Gastroesophageal sphincter (tissue), 4 donors: ENCODE data around the gene DKK1. TPM values are rescaled to one million over a fixed set of nuclear protein-coding genes. Genes with fewer than 3 reads are reported as not detected.

Source experiments
- ATAC-seq: fragments of 150-250 bp; one replicate; pipeline ENCODE4 v1.9.1; 2016; ENCODE audit warnings: mild to moderate bottlenecking, moderate library complexity
- H3K27ac ChIP-seq, 4 donors: fragments of 200-600 bp; sonication (generic) in 3 of 4; 1 replicate in 3 of 4; 2 replicates in 1 of 4; pipeline ENCODE4 v1.5.1; 2016 to 2019
- H3K27me3 ChIP-seq: fragments of 200-600 bp; sonication (generic); one replicate; pipeline ENCODE4 v1.5.1; 2019
- H3K36me3 ChIP-seq, 2 donors: fragments of 200-600 bp; sonication (generic); one replicate each; pipeline ENCODE4 v1.5.1; 2019; ENCODE audit warnings: control low read depth in 1 of 2
- H3K4me1 ChIP-seq, 3 donors: fragments of 200-600 bp; sonication (generic); 1 replicate in 2 of 3; 2 replicates in 1 of 3; pipeline ENCODE4 v1.5.1; 2016 to 2019; ENCODE audit warnings: control low read depth in 2 of 3
- H3K4me3 ChIP-seq, 2 donors: fragments of 200-600 bp; sonication (generic); one replicate each; pipeline ENCODE4 v1.5.1; 2019; ENCODE audit warnings: mild to moderate bottlenecking in 1 of 2, moderate library complexity in 1 of 2
- H3K9me3 ChIP-seq, 3 donors: fragments of 200-600 bp; sonication (generic); one replicate each; pipeline ENCODE4 v1.5.1; 2017 to 2019; ENCODE audit warnings: control low read depth in 2 of 3
- EP300 ChIP-seq: sonication (generic); formaldehyde crosslinking; IDR thresholded peaks from one replicate; pipeline ENCODE4 v1.6.1; 2017; ENCODE audit warnings: antibody characterized with exemption, mild to moderate bottlenecking
- POLR2A ChIP-seq, 2 donors: fragments of 450-650 bp; IDR thresholded peaks; one replicate each; pipeline ENCODE4 v1.6.1; 2017; ENCODE audit warnings: antibody characterized with exemption in 2 of 2, mild to moderate bottlenecking in 2 of 2, moderate library complexity in 1 of 2
- POLR2AphosphoS5 ChIP-seq: sonication (generic); formaldehyde crosslinking; IDR thresholded peaks from one replicate; pipeline ENCODE4 v1.6.1; 2017; ENCODE audit warnings: antibody characterized with exemption
- WGBS, 2 donors: methylation state at CpG; one replicate each; pipeline ENCODE4 v1.1.5; 2018; ENCODE audit warnings: low coverage in 1 of 2; 5-methylcytosine and 5-hydroxymethylcytosine counted together
- total RNA-seq, 4 donors: library from RNA; depleted of rRNA; stranded (reverse); fragments of >200 nt; gene quantifications; one replicate each; pipeline ENCODE4 v1.1.0, GENCODE V29; 2016
- TF ChIP-seq, protein P1 (sequence below), 4 experiments: fragments of 200-600 bp in 2 of 4; fragments of 450-650 bp in 2 of 4; sonication (generic) in 1 of 4; IDR thresholded peaks; one replicate each; pipeline ENCODE4 v1.5.1; 2017 to 2019; ENCODE audit warnings: antibody characterized with exemption in 4 of 4, mild to moderate bottlenecking in 2 of 4, moderate library complexity in 2 of 4

Gene DKK1, protein sequence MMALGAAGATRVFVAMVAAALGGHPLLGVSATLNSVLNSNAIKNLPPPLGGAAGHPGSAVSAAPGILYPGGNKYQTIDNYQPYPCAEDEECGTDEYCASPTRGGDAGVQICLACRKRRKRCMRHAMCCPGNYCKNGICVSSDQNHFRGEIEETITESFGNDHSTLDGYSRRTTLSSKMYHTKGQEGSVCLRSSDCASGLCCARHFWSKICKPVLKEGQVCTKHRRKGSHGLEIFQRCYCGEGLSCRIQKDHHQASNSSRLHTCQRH
- 1 to 10 TPM in 2 of 4 donors, not detected in 2; 3.1 to 7.5 TPM for total RNA-seq

DNA sequence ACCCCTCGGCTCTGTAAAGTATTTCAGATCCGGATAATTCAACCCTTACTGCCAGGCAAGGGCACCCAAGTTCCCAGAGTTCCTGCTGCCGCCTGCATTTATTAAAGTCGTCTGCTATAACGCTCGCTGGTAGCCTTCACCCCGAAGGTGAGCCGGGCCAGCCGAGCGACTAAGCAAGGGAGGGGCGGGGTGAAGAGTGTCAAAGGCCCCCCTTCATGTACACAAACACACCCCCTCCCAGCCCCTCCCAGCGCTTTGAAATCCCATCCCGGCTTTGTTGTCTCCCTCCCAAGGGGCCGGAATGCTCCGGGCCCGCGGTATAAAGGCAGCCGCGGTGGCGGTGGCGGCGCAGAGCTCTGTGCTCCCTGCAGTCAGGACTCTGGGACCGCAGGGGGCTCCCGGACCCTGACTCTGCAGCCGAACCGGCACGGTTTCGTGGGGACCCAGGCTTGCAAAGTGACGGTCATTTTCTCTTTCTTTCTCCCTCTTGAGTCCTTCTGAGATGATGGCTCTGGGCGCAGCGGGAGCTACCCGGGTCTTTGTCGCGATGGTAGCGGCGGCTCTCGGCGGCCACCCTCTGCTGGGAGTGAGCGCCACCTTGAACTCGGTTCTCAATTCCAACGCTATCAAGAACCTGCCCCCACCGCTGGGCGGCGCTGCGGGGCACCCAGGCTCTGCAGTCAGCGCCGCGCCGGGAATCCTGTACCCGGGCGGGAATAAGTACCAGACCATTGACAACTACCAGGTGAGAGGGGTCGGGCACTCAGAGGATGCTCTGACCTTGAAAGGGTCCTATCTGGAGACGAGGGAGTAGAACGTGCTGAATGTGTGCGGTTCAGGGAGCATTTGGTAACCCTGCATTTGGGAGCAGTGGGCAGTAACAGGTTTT is at the start of gene DKK1:
TSS of gene DKK1 (plus strand) at position 349 of the 889 bp plus-strand sequence. CDS start at position 503, 154 bp downstream.
- Histone ChIP-seq H3K27me3 (peaks cover 60% of the 10 kb centered on the region), H3K36me3 (no peaks in the 10 kb centered on the region), H3K4me1 (peaks cover 0 to 24% (median 13%) of the 10 kb centered on the region in 3 donors), H3K27ac (no peak within 1 kb of the TSS), H3K9me3 (no peaks in the 10 kb centered on the region), H3K4me3 (peak within 1 kb of the TSS; percentile 24 to 51)
- no peak for TF ChIP-seq POLR2AphosphoS5
- no peak for TF ChIP-seq POLR2A (IDR thresholded peaks at IDR 0.05)
- TF ChIP-seq EP300, result no peak
- TF ChIP-seq, protein P1, sequence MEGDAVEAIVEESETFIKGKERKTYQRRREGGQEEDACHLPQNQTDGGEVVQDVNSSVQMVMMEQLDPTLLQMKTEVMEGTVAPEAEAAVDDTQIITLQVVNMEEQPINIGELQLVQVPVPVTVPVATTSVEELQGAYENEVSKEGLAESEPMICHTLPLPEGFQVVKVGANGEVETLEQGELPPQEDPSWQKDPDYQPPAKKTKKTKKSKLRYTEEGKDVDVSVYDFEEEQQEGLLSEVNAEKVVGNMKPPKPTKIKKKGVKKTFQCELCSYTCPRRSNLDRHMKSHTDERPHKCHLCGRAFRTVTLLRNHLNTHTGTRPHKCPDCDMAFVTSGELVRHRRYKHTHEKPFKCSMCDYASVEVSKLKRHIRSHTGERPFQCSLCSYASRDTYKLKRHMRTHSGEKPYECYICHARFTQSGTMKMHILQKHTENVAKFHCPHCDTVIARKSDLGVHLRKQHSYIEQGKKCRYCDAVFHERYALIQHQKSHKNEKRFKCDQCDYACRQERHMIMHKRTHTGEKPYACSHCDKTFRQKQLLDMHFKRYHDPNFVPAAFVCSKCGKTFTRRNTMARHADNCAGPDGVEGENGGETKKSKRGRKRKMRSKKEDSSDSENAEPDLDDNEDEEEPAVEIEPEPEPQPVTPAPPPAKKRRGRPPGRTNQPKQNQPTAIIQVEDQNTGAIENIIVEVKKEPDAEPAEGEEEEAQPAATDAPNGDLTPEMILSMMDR (IDR thresholded peaks at IDR 0.05), result peak in 3 of 4 experiments; percentile 13 to 63 (median 28)
- 0 to 5% methylated on average over 4 to 13 of the region's 55 CpGs for WGBS, 2 donors
- peak; percentile 59 for ATAC-seq

DNA sequence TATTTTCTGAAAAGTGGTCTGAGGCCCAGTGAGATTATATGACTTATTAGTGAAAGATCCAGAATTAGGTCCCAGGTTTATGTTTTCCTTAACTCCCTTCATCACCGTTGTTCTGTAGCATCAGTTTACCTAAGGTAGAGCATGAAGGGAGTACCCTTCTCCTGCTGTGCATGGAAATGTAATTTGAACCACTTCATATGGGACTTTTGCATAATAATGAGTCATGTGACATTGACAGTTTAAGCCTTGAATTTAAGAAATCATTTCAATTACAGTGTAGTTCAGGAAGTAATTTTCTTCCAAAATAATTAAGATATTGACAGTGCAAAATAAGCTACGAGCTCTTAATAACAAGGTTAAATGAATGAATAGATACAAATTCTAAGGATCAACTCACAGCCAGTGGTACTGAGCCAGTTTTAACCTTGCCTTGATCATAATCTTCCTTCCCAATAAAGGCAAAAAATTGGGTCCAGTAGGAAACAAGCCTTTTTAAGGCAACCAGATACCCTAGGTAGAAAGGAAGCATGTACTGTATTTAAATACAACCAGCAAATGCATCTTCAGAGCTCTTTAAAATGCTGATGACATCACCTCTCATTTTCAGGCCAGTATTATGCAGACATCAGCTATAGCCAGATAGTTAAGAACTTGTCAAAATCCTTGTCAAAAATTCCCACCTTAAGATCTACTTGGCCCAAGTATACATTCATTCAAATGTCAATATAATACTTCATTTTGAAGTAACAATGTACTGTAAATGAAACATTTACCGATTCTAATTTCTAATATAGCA is 48.8 kb upstream of the DKK1 start:
- H3K27me3 ChIP-seq, result no peaks in the 10 kb centered on the region
- no peak overlapping the region for H3K4me3 ChIP-seq
- no peak for ATAC-seq
- H3K4me1 ChIP-seq, result no peaks in the 10 kb centered on the region
- no peaks in the 10 kb centered on the region for H3K36me3 ChIP-seq
- no peaks in the 10 kb centered on the region for H3K9me3 ChIP-seq
- WGBS, 2 donors, result 73 to 81% methylated on average over 3 of the region's 3 CpGs
- H3K27ac ChIP-seq, result no peak overlapping the region
- TF ChIP-seq POLR2AphosphoS5 (no peak), POLR2A (IDR thresholded peaks at IDR 0.05) (no peak), EP300 (no peak)
- TF ChIP-seq, protein P1 (IDR thresholded peaks at IDR 0.05), result no peak

- WGBS, 2 donors, result 47 to 53% methylated on average over 1 of the region's 1 CpG
- no peaks in the 10 kb centered on the region for H3K4me1 ChIP-seq
- no peaks in the 10 kb centered on the region for H3K9me3 ChIP-seq
- no peak overlapping the region for H3K4me3 ChIP-seq
- no peak overlapping the region for H3K27ac ChIP-seq
- no peak for ATAC-seq
- H3K36me3 ChIP-seq, result peaks cover 0 to 8% of the 10 kb centered on the region in 2 donors
- no peaks in the 10 kb centered on the region for H3K27me3 ChIP-seq
- TF ChIP-seq POLR2A (IDR thresholded peaks at IDR 0.05) (no peak), EP300 (no peak)
Observed at GRCh38 chr10:52266858-52267257, 47.2 kb upstream of the DKK1 start.

GRCh38 chr10:52268790-52269189 is 45.3 kb upstream of the DKK1 start:
- ATAC-seq, result no peak
- Histone ChIP-seq H3K4me3 (no peak overlapping the region), H3K36me3 (peaks cover 0 to 13% of the 10 kb centered on the region in 2 donors), H3K9me3 (no peaks in the 10 kb centered on the region), H3K4me1 (no peaks in the 10 kb centered on the region), H3K27me3 (no peaks in the 10 kb centered on the region), H3K27ac (no peak overlapping the region)
- WGBS, 2 donors, result 100% methylated on average over 1 to 2 of the region's 2 CpGs
- TF ChIP-seq EP300 (no peak), POLR2AphosphoS5 (no peak)

GRCh38 chr10:52269233-52269632 is 44.8 kb upstream of the DKK1 start:
- Histone ChIP-seq H3K4me3 (no peak overlapping the region), H3K9me3 (no peaks in the 10 kb centered on the region), H3K4me1 (no peaks in the 10 kb centered on the region), H3K27ac (no peak overlapping the region), H3K27me3 (no peaks in the 10 kb centered on the region), H3K36me3 (peaks cover 0 to 13% of the 10 kb centered on the region in 2 donors)
- ATAC-seq, result no peak
- TF ChIP-seq EP300, result no peak
- TF ChIP-seq, protein P1 (IDR thresholded peaks at IDR 0.05), result no peak
- no peak for TF ChIP-seq POLR2AphosphoS5
- no peak for TF ChIP-seq POLR2A (IDR thresholded peaks at IDR 0.05)
- WGBS, 2 donors, result 45 to 59% methylated on average over 3 to 4 of the region's 4 CpGs
